K562 (cell line): ENCODE results near the gene CTSH. TPM values are rescaled to one million over a fixed set of nuclear protein-coding genes. Genes with fewer than 3 reads are reported as not detected.

Source experiments
- BDP1 ChIP-seq: IDR thresholded peaks from 3 replicates; pipeline ENCODE4 v1.6.1; 2011; ENCODE audit not compliant: insufficient read length, insufficient read depth
- CC2D1A ChIP-seq: fragments of 450-650 bp; IDR thresholded peaks from 2 replicates; pipeline ENCODE4 v1.6.1; 2017; ENCODE audit warnings: mild to moderate bottlenecking
- ESRRA ChIP-seq: fragments of 450-650 bp; IDR thresholded peaks from 2 replicates; pipeline ENCODE4 v1.6.1; 2014; ENCODE audit warnings: low read depth, mild to moderate bottlenecking, moderate library complexity, borderline replicate concordance
- ETV6 ChIP-seq, 3 experiments: fragments of 150-350 bp in 1 of 3; sonication (generic) in 1 of 3; formaldehyde crosslinking in 1 of 3; IDR thresholded peaks; 2 replicates each; pipeline versions ENCODE4 v1.6.1 to v1.8.0; 2014 to 2022; ENCODE audit warnings: borderline replicate concordance in 2 of 3, low read depth in 2 of 3, antibody characterized with exemption in 1 of 3, low read length in 1 of 3, mild to moderate bottlenecking in 1 of 3, missing genetic modification reagents in 1 of 3
- FOXA3 ChIP-seq, 2 experiments: fragments of 450-650 bp in 1 of 2; sonication (generic) in 1 of 2; formaldehyde crosslinking; IDR thresholded peaks in 1 of 2; conservative IDR thresholded peaks in 1 of 2; 2 replicates each; pipeline versions ENCODE4 v1.4.0 to v1.8.0; 2020 to 2022; ENCODE audit warnings: mild to moderate bottlenecking in 2 of 2, missing genetic modification reagents in 1 of 2
- HMG20B ChIP-seq: fragments of 250-450 bp; sonication (Bioruptor Pico); IDR thresholded peaks from 2 replicates; pipeline ENCODE4 v1.5.0; 2021; ENCODE audit warnings: mild to moderate bottlenecking
- LEF1 ChIP-seq: fragments of 450-650 bp; IDR thresholded peaks from 2 replicates; pipeline ENCODE4 v1.6.1; 2016; ENCODE audit warnings: mild to moderate bottlenecking
- MTA3 ChIP-seq: fragments of 450-650 bp; formaldehyde crosslinking; IDR thresholded peaks from 2 replicates; pipeline ENCODE4 v1.6.1; 2017; ENCODE audit warnings: mild to moderate bottlenecking, borderline replicate concordance
- SAP30 ChIP-seq: fragments of 200-600 bp; sonication (generic); IDR thresholded peaks from 2 replicates; pipeline ENCODE4 v1.6.1; 2012; ENCODE audit warnings: borderline replicate concordance, low read depth, mild to moderate bottlenecking, moderate library complexity, low read length, control low read depth, inconsistent platforms; ENCODE audit not compliant: insufficient read depth, poor library complexity, severe bottlenecking
- SNIP1 ChIP-seq: fragments of 450-650 bp; IDR thresholded peaks from 2 replicates; pipeline ENCODE4 v1.7.1; 2017; ENCODE audit warnings: low read depth, mild to moderate bottlenecking
- SREBF2 ChIP-seq: sonication (generic); formaldehyde crosslinking; IDR thresholded peaks from 2 replicates; pipeline ENCODE4 v1.4.0; 2020; ENCODE audit warnings: mild to moderate bottlenecking, missing genetic modification reagents
- SRSF9 ChIP-seq: fragments of 200-400 bp; formaldehyde crosslinking; IDR thresholded peaks from 2 replicates; pipeline ENCODE4 v1.6.1; 2017; ENCODE audit warnings: low read depth, low read length, borderline replicate concordance
- TCF3 ChIP-seq: sonication (generic); formaldehyde crosslinking; IDR thresholded peaks from 2 replicates; pipeline ENCODE4 v1.4.0; 2020; ENCODE audit warnings: mild to moderate bottlenecking, missing genetic modification reagents
- ZBTB17 ChIP-seq: fragments of 450-650 bp; formaldehyde crosslinking; IDR thresholded peaks from 2 replicates; pipeline ENCODE4 v1.4.0; 2020; ENCODE audit warnings: mild to moderate bottlenecking
- ZNF408 ChIP-seq: fragments of 250-450 bp; sonication (Bioruptor Pico); IDR thresholded peaks from 2 replicates; pipeline ENCODE4 v1.4.0; 2020; ENCODE audit warnings: low read depth, mild to moderate bottlenecking, moderate library complexity
- ZNF77 ChIP-seq: fragments of 250-450 bp; sonication (Bioruptor Pico); IDR thresholded peaks from 2 replicates; pipeline ENCODE4 v1.5.0; 2020
- ZNF780A ChIP-seq: fragments of 250-450 bp; sonication (Bioruptor Pico); IDR thresholded peaks from 2 replicates; pipeline ENCODE4 v1.5.0; 2021; ENCODE audit warnings: mild to moderate bottlenecking
- polyA plus RNA-seq, 8 experiments: library from polyadenylated mRNA; depleted of rRNA in 4 of 8; stranded (reverse) in 5 of 8; unstranded in 3 of 8; fragments of >200 nt; fragmentation: Nextera tagmentation in 2 of 8; fragmentation: Illumina TruSeq in 1 of 8; extraction: Ambion mirVana in 2 of 8; extraction: Trizol in 1 of 8; gene quantifications; 2 replicates each; pipeline versions ENCODE4 v1.2.1 to v1.2.3, GENCODE V29; 2011 to 2014; ENCODE audit warnings: inconsistent platforms in 1 of 8, missing spikeins in 1 of 8
- total RNA-seq, 7 experiments: library from RNA; depleted of rRNA in 6 of 7; stranded (reverse); fragments of >200 nt in 6 of 7; fragmentation: Illumina TruSeq in 2 of 7; extraction: Trizol in 2 of 7; gene quantifications; 2 replicates each; pipeline versions ENCODE4 v1.2.1 to v1.2.3, GENCODE V29; 2011 to 2021; ENCODE audit warnings: low replicate concordance in 1 of 7
- TF ChIP-seq, protein P1 (sequence below): fragments of 250-450 bp; sonication (Bioruptor Pico); IDR thresholded peaks from 2 replicates; pipeline ENCODE4 v1.8.0; 2021; ENCODE audit warnings: mild to moderate bottlenecking, moderate library complexity
- TF ChIP-seq, protein P2 (sequence below): sonication (generic); formaldehyde crosslinking; IDR thresholded peaks from 2 replicates; pipeline ENCODE4 v1.8.0; 2022; ENCODE audit warnings: mild to moderate bottlenecking, missing genetic modification reagents
- TF ChIP-seq, protein P3 (sequence below): fragments of 450-650 bp; formaldehyde crosslinking; IDR thresholded peaks from 2 replicates; pipeline ENCODE4 v1.4.0; 2020; ENCODE audit warnings: mild to moderate bottlenecking
- TF ChIP-seq, protein P4 (sequence below), 2 experiments: fragments of 200-800 bp in 1 of 2; sonication (Bioruptor generic) in 1 of 2; sonication (generic) in 1 of 2; formaldehyde crosslinking in 1 of 2; IDR thresholded peaks in 1 of 2; conservative IDR thresholded peaks in 1 of 2; 2 replicates each; pipeline versions ENCODE4 v1.5.0 to v1.6.1; 2016 to 2020; ENCODE audit warnings: missing compliant biosample characterization in 1 of 2, missing genetic modification characterization in 1 of 2, missing genetic modification reagents in 1 of 2

CTSH gene
- total and polyA plus RNA-seq, 9 of the 15 experiments (the other 6 are each of a cell fraction or from before 2014, with no cell fraction given) = 15.0 to 462 (median 173) TPM

DNA sequence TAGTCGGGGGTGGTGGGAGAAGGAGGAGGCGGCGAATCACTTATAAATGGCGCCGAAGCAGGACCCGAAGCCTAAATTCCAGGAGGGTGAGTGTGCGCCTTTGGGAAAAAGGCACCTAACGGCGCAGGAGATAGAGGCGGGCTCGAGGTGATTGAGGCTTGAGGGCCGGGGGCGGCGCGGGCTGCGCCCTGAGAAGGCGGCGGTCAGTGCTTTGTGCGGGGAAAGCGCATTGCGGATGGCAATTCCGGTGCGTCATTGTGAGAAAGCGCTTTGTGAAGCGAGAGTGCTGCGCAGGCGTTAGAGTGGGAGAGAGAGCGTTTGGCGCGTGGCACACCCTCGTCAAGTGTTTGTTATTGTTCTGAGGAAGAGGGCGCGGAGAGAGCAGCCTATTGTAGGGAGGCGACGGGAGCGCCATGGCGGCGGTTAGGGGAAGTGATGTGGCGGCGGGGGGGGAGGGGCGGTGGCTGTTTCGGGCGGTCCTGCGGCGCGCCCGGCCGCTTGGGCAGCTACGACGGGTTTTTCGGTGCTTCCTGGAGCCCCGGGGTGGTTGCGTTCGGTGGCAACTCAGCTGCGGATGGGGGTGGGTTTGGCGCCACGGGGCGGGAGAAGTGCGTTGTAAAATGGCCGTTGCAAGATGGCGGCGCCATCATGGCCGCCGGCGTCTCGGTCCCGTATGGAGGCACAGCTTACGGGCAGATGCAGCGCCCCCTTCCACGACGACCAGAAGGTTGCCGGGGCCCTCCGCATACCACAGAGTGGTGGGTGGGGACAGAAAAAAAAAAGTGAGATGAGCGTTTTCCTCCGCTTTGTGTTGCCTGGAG, 71.7 kb downstream of the CTSH start (continued):
- peak; percentile 36; the same call in 1 of the 2 replicates for TF ChIP-seq ESRRA
- TF ChIP-seq, protein P1, sequence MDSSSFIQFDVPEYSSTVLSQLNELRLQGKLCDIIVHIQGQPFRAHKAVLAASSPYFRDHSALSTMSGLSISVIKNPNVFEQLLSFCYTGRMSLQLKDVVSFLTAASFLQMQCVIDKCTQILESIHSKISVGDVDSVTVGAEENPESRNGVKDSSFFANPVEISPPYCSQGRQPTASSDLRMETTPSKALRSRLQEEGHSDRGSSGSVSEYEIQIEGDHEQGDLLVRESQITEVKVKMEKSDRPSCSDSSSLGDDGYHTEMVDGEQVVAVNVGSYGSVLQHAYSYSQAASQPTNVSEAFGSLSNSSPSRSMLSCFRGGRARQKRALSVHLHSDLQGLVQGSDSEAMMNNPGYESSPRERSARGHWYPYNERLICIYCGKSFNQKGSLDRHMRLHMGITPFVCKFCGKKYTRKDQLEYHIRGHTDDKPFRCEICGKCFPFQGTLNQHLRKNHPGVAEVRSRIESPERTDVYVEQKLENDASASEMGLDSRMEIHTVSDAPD = no peak
- no peak for TF ChIP-seq LEF1
- TF ChIP-seq BDP1 = no peak
- no peak for TF ChIP-seq ETV6 (IDR thresholded peaks at IDR 0.05; ENCODE audit: borderline replicate concordance in 1 of 2, low read depth in 2 of 2, low read length in 1 of 2)
- no peak for TF ChIP-seq ETV6 (CRISPR knock-in tag; IDR thresholded peaks at IDR 0.05; ENCODE audit: borderline replicate concordance)
- TF ChIP-seq SRSF9 = no peak
- no peak; a peak in 1 of 4 replicates for TF ChIP-seq FOXA3 (CRISPR knock-in tag; conservative IDR thresholded peaks at IDR 0.05 in 1 of 2, IDR thresholded peaks at IDR 0.05 in 1 of 2)
- TF ChIP-seq, protein P2, sequence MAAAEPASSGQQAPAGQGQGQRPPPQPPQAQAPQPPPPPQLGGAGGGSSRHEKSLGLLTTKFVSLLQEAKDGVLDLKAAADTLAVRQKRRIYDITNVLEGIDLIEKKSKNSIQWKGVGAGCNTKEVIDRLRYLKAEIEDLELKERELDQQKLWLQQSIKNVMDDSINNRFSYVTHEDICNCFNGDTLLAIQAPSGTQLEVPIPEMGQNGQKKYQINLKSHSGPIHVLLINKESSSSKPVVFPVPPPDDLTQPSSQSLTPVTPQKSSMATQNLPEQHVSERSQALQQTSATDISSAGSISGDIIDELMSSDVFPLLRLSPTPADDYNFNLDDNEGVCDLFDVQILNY (CRISPR knock-in tag) = no peak; the same call in 1 of the 2 replicates
- TF ChIP-seq TCF3 (CRISPR knock-in tag) = peak; percentile 19; the same call in 1 of the 2 replicates
- 0 out of 2 replicates have a peak, but pooled peaks have one; percentile 25 for TF ChIP-seq HMG20B
- TF ChIP-seq, protein P3, sequence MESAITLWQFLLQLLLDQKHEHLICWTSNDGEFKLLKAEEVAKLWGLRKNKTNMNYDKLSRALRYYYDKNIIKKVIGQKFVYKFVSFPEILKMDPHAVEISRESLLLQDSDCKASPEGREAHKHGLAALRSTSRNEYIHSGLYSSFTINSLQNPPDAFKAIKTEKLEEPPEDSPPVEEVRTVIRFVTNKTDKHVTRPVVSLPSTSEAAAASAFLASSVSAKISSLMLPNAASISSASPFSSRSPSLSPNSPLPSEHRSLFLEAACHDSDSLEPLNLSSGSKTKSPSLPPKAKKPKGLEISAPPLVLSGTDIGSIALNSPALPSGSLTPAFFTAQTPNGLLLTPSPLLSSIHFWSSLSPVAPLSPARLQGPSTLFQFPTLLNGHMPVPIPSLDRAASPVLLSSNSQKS = no peak
- peak; percentile 22; the same call in 1 of the 2 replicates for TF ChIP-seq CC2D1A
- TF ChIP-seq SAP30 = peak; percentile 86
- TF ChIP-seq ZNF77 (CRISPR knock-in tag) = no peak
- no peak for TF ChIP-seq ZNF780A (CRISPR knock-in tag)
- no peak for TF ChIP-seq ZNF408
- TF ChIP-seq SNIP1 = no peak
- no peak for TF ChIP-seq SREBF2 (CRISPR knock-in tag)
- TF ChIP-seq MTA3 = no peak
- TF ChIP-seq ZBTB17 (CRISPR knock-in tag) = no peak
- TF ChIP-seq, protein P4, sequence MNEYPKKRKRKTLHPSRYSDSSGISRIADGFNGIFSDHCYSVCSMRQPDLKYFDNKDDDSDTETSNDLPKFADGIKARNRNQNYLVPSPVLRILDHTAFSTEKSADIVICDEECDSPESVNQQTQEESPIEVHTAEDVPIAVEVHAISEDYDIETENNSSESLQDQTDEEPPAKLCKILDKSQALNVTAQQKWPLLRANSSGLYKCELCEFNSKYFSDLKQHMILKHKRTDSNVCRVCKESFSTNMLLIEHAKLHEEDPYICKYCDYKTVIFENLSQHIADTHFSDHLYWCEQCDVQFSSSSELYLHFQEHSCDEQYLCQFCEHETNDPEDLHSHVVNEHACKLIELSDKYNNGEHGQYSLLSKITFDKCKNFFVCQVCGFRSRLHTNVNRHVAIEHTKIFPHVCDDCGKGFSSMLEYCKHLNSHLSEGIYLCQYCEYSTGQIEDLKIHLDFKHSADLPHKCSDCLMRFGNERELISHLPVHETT (CRISPR knock-in tag; conservative IDR thresholded peaks at IDR 0.05 in 1 of 2, IDR thresholded peaks at IDR 0.05 in 1 of 2) = peak in 1 of 2 experiments; percentile 95; a peak in 2 of 4 replicates
